Suprapubic skin (tissue), 4 donors: ENCODE results near the gene DHX35. TPM values are rescaled to one million over a fixed set of nuclear protein-coding genes. Genes with fewer than 3 reads are reported as not detected.
A peak's percentile ranks its signal among the peaks of the same experiment; 100 is the strongest.

Experiments
- DNase-seq, 2 donors: peaks; one replicate each; pipeline ENCODE4 v3.0.0-alpha.2; 2019; ENCODE audit warnings: low spot score in 2 of 2
- H3K27ac ChIP-seq: fragments of 200-600 bp; sonication (generic); one replicate; pipeline ENCODE4 v1.5.1; 2019
- H3K27me3 ChIP-seq: fragments of 200-600 bp; sonication (generic); one replicate; pipeline ENCODE4 v1.5.1; 2019
- H3K36me3 ChIP-seq: fragments of 200-600 bp; sonication (generic); one replicate; pipeline ENCODE4 v1.5.1; 2019
- H3K4me1 ChIP-seq: fragments of 200-600 bp; sonication (generic); one replicate; pipeline ENCODE4 v1.5.1; 2019
- H3K4me3 ChIP-seq: fragments of 200-600 bp; sonication (generic); one replicate; pipeline ENCODE4 v1.5.1; 2019; ENCODE audit warnings: mild to moderate bottlenecking
- H3K9me3 ChIP-seq: fragments of 200-600 bp; sonication (generic); one replicate; pipeline ENCODE4 v1.5.1; 2019
- EP300 ChIP-seq: sonication (generic); formaldehyde crosslinking; IDR thresholded peaks from one replicate; pipeline ENCODE4 v1.6.1; 2017; ENCODE audit warnings: antibody characterized with exemption
- POLR2A ChIP-seq, 2 donors: fragments of 450-650 bp; IDR thresholded peaks; one replicate each; pipeline ENCODE4 v1.6.1; 2017; ENCODE audit warnings: antibody characterized with exemption in 2 of 2, mild to moderate bottlenecking in 2 of 2, moderate library complexity in 2 of 2
- POLR2AphosphoS5 ChIP-seq, 3 donors: sonication (generic); formaldehyde crosslinking; IDR thresholded peaks; one replicate each; pipeline ENCODE4 v1.6.1; 2017; ENCODE audit warnings: antibody characterized with exemption in 3 of 3
- WGBS: methylation state at CpG from one replicate; pipeline ENCODE4 v1.1.5; 2018; 5-methylcytosine and 5-hydroxymethylcytosine counted together
- total RNA-seq, 4 donors: library from RNA; depleted of rRNA; stranded (reverse); fragments of >200 nt; gene quantifications; one replicate each; pipeline ENCODE4 v1.1.0, GENCODE V29; 2016
- TF ChIP-seq, protein P1 (sequence below), 2 donors: fragments of 200-600 bp in 1 of 2; fragments of 450-650 bp in 1 of 2; sonication (generic) in 1 of 2; IDR thresholded peaks; one replicate each; pipeline ENCODE4 v1.5.1; 2016 to 2019; ENCODE audit warnings: antibody characterized with exemption in 2 of 2, mild to moderate bottlenecking in 1 of 2, moderate library complexity in 1 of 2

DHX35 gene
- total RNA-seq, 4 donors from 2014 or later = 8.4 to 22.9 (median 11.9) TPM

DNA sequence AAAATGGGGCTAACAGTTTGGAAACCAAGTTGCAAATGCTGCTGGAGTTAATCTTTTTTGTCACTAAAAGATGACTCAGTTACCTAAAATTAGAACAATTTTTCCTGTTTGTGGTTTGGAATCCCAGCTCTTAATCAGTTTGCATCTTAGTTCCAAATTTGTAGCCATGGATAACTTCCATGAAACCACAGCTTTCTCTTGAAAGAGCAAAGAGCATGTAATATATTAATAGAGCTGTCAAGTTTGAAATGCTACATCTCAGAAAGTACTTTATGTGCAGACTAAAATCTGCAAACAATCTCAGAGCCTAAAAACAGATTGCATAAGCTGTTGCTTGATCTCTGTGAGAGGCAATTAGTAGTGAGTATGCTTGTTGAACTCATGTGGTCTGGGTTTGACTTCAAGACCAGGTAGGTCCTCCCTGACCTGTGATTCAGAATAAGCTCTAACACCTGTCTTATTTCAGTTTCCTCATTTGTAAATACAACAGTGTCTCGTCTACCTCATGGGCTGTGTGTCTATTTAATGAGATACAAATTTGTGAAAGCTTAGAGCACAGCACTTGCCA is 23.5 kb downstream of the DHX35 start:
- Histone ChIP-seq H3K4me3 (no peak overlapping the region), H3K27me3 (no peaks in the 10 kb centered on the region), H3K36me3 (peaks cover 21% of the 10 kb centered on the region), H3K4me1 (peaks cover 18% of the 10 kb centered on the region), H3K27ac (no peak overlapping the region), H3K9me3 (no peaks in the 10 kb centered on the region)
- peak in 1 of 3 donors; percentile 45 for TF ChIP-seq POLR2AphosphoS5 (IDR thresholded peaks at IDR 0.05)
- TF ChIP-seq POLR2A (IDR thresholded peaks at IDR 0.05) = no peak
- TF ChIP-seq, protein P1, sequence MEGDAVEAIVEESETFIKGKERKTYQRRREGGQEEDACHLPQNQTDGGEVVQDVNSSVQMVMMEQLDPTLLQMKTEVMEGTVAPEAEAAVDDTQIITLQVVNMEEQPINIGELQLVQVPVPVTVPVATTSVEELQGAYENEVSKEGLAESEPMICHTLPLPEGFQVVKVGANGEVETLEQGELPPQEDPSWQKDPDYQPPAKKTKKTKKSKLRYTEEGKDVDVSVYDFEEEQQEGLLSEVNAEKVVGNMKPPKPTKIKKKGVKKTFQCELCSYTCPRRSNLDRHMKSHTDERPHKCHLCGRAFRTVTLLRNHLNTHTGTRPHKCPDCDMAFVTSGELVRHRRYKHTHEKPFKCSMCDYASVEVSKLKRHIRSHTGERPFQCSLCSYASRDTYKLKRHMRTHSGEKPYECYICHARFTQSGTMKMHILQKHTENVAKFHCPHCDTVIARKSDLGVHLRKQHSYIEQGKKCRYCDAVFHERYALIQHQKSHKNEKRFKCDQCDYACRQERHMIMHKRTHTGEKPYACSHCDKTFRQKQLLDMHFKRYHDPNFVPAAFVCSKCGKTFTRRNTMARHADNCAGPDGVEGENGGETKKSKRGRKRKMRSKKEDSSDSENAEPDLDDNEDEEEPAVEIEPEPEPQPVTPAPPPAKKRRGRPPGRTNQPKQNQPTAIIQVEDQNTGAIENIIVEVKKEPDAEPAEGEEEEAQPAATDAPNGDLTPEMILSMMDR (IDR thresholded peaks at IDR 0.05) = no peak
- peak; percentile 63 for TF ChIP-seq EP300
- DNase-seq = no peak
- WGBS = 65% methylated on average over 1 of the region's 1 CpG

DNA sequence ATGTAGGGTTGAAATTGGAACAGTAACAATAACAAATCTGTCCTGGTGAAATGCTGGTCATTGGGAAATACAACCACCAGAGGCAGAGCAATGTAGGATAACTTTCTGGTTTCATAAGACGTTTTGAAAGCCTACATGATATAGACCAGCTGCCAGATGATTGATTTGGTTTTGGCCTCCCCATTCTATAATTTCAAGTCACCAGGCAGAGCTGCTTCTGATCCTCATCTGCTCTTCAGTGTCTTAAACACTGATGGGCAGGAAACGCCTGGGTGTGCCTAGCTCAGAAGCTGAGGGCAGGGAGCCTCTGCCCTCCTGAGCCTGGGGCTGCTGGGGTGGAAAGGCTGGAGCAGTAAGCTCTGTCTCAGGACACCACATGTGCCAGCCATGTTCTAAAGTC is 24.5 kb downstream of the DHX35 start:
- whole genome bisulfite sequencing = 77% methylated on average over 1 of the region's 2 CpGs
- H3K27ac ChIP-seq = no peak overlapping the region

DNA sequence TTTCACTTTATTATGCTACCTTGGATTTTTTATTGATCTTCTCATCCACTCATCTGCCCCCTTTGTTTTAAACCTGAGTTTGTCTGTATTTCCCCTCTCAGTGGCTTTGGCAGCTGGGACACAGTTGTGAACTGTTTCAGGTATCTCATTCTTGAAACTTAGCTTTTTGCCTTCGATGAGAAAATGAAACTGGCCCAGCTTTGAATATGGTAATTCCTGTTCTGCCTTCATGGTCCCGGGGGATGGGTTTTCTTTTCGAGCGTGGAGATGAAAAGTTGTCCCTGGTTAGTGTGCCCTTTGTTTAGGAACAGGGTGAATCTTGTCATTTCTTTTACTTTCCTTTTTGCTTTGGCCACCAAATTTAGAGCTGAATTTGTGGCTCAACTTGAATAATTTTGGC is 25.6 kb downstream of the DHX35 start:
- Histone ChIP-seq H3K4me3 (no peak overlapping the region), H3K27me3 (no peaks in the 10 kb centered on the region), H3K4me1 (peaks cover 18% of the 10 kb centered on the region), H3K27ac (no peak overlapping the region), H3K9me3 (no peaks in the 10 kb centered on the region), H3K36me3 (peaks cover 24% of the 10 kb centered on the region)
- WGBS = 75% methylated on average over 4 of the region's 4 CpGs
- DNase-seq = no peak
- TF ChIP-seq POLR2A (IDR thresholded peaks at IDR 0.05) = no peak
- TF ChIP-seq, protein P1 (IDR thresholded peaks at IDR 0.05) = no peak

More for the DNA sequence above, 24.5 kb downstream of the DHX35 start:
- H3K9me3 ChIP-seq = no peaks in the 10 kb centered on the region
- DNase-seq = no peak
- no peak for TF ChIP-seq POLR2A (IDR thresholded peaks at IDR 0.05)
- no peak for TF ChIP-seq POLR2AphosphoS5 (IDR thresholded peaks at IDR 0.05)
- TF ChIP-seq EP300 = no peak
- TF ChIP-seq, protein P1 (IDR thresholded peaks at IDR 0.05) = no peak
- H3K27me3 ChIP-seq = no peaks in the 10 kb centered on the region
- H3K36me3 ChIP-seq = peaks cover 21% of the 10 kb centered on the region
- H3K4me1 ChIP-seq = peaks cover 18% of the 10 kb centered on the region
- H3K4me3 ChIP-seq = no peak overlapping the region

DNA sequence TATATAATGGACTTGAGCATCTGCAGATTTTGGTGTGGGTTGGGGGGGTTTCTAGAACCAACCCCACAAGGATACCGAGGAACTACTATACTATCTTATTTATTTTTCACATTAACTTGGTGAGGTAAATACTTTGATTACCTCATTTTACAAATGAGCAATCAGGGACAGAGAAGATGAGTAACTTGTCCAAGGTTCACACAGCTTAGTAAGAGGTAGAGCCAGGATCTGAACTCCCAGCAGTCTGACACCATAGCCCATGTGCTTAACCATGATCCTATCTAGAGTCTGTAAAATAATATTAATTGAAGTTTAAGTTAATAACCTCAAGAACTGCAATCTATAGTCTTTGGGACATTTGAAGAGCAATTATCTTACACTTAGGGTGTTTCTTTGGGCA is 28.6 kb downstream of the DHX35 start:
- H3K4me1 ChIP-seq = peaks cover 9% of the 10 kb centered on the region

More for the DNA sequence above, 28.6 kb downstream of the DHX35 start:
- no peak for DNase-seq
- Histone ChIP-seq H3K36me3 (peaks cover 28% of the 10 kb centered on the region), H3K27me3 (no peaks in the 10 kb centered on the region), H3K27ac (no peak overlapping the region), H3K9me3 (no peaks in the 10 kb centered on the region), H3K4me3 (no peak overlapping the region)
- 89% methylated on average over 1 of the region's 1 CpG for WGBS
- no peak for TF ChIP-seq POLR2A (IDR thresholded peaks at IDR 0.05)
- TF ChIP-seq, protein P1 (IDR thresholded peaks at IDR 0.05) = no peak
- no peak for TF ChIP-seq POLR2AphosphoS5 (IDR thresholded peaks at IDR 0.05)
- no peak for TF ChIP-seq EP300
